ENCODE results near the gene SLC25A21.

GRCh38 chr14:37142835-37143401 is 29.5 kb downstream of the SLC25A21 start:
- no peak for TF ChIP-seq CTCF (IDR thresholded peaks at IDR 0.05; ENCODE audit: insufficient read depth, low read length, poor library complexity, severe bottlenecking)
- TF ChIP-seq EZH2phosphoT487 (conservative IDR thresholded peaks at IDR 0.05; ENCODE audit: low read length) = no peak

Measured in SU-DHL-6 (cell line).